Heart left ventricle (tissue), 13 donors: ENCODE results near the gene RBM20.

Experiments
- POLR2A ChIP-seq, 2 donors: fragments of 450-650 bp; IDR thresholded peaks; one replicate each; pipeline ENCODE4 v1.6.1; 2017; ENCODE audit warnings: antibody characterized with exemption in 2 of 2, mild to moderate bottlenecking in 2 of 2, moderate library complexity in 2 of 2
- TF ChIP-seq, protein P1 (sequence below), 12 donors: fragments of 200-600 bp; sonication (generic) in 4 of 12; IDR thresholded peaks; one replicate each; pipeline versions ENCODE4 v1.5.0 to v1.8.0; 2018 to 2022; ENCODE audit warnings: antibody characterized with exemption in 12 of 12, mild to moderate bottlenecking in 5 of 12
- donor health status: ischemic (EF 13 %, LVEDD 7.1; RV severe dilation, severe dysfunction).
- donor health status: DM: no; HTN: yes; CAD: no.
- donor health status: DM: no; HTN: no; CAD: no.
- donor health status: ischemic (EF 25% LVEDD 6.9; RV normal size, moderate dysfunction).
- donor health status: ischemic (EF 25% LVEDD 5.7; RV mildly dilated, moderate dysfunction).
- donor health status: ischemic (EF 35%, LVEDD 5.7; RV mildly dilated, moderate dysfunction).
- donor health status: nonischemic (EF 11% LVEDD 7.7; RV severe dilation, severe dysfunction).
- donor health status: DM: yes; HTN: yes; CAD: no.
- donor health status: PGD.
- donor health status: ischemic (EF 29% LVEDD 5.4; RV normal size, mild dysfunction).
- donor health status: nonischemic (EF 23%, LVEDD 6.1; RV moderate dilation, normal function).

DNA sequence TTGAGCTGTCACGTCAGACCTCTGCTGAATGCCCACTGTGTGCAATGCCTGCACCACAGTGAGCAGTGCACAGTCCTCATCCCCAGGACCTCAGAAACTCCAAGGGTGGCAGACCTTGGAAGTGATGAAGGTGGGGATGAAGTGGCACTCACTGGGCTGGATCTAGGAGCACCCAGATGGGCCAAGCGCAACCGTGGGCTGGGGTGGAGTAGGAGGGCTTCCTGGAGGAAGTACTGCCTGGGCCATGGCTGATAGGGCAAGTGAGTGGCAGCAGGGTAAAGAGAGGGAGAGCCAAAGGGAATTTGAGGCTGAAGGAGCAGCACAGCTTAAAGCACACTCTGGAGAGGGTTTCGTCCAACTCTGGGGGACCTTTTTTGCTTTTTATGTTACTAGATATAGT lies 52.3 kb downstream of the RBM20 start:
- TF ChIP-seq, protein P1, sequence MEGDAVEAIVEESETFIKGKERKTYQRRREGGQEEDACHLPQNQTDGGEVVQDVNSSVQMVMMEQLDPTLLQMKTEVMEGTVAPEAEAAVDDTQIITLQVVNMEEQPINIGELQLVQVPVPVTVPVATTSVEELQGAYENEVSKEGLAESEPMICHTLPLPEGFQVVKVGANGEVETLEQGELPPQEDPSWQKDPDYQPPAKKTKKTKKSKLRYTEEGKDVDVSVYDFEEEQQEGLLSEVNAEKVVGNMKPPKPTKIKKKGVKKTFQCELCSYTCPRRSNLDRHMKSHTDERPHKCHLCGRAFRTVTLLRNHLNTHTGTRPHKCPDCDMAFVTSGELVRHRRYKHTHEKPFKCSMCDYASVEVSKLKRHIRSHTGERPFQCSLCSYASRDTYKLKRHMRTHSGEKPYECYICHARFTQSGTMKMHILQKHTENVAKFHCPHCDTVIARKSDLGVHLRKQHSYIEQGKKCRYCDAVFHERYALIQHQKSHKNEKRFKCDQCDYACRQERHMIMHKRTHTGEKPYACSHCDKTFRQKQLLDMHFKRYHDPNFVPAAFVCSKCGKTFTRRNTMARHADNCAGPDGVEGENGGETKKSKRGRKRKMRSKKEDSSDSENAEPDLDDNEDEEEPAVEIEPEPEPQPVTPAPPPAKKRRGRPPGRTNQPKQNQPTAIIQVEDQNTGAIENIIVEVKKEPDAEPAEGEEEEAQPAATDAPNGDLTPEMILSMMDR (IDR thresholded peaks at IDR 0.05), result no peak
- no peak for TF ChIP-seq POLR2A (IDR thresholded peaks at IDR 0.05)
